Measurements from ENCODE around the gene ZEB2.

The ZEB2 gene

GRCh38 chr2:144530596-144530995, 10.7 kb upstream of the ZEB2 start:
- H3K27ac ChIP-seq = no peak overlapping the region
- no peak for DNase-seq (ENCODE audit: low read depth, low spot score)

- H3K27ac ChIP-seq = no peak overlapping the region
- no peak for DNase-seq (ENCODE audit: low read depth, low spot score)
Observed at GRCh38 chr2:144529841-144530240, 9.9 kb upstream of the ZEB2 start.

- no peak overlapping the region for H3K27ac ChIP-seq
- DNase-seq (ENCODE audit: low read depth, low spot score) = no peak
Observed at GRCh38 chr2:144528108-144528507, 8.2 kb upstream of the ZEB2 start.

GRCh38 chr2:144526831-144527230, 6.9 kb upstream of the ZEB2 start:
- H3K27ac ChIP-seq = no peak overlapping the region
- DNase-seq (ENCODE audit: low read depth, low spot score) = no peak

GRCh38 chr2:144524118-144525009, 4.4 kb upstream of the ZEB2 start:
- no peak overlapping the region for H3K27ac ChIP-seq
- DNase-seq (ENCODE audit: low read depth, low spot score) = no peak

GRCh38 chr2:144523596-144524117, 3.7 kb upstream of the ZEB2 start:
- DNase-seq (ENCODE audit: low read depth, low spot score) = no peak

GRCh38 chr2:144522897-144523595, 3.1 kb upstream of the ZEB2 start:
- no peak overlapping the region for H3K27ac ChIP-seq

More at GRCh38 chr2:144523596-144524117, 3.7 kb upstream of the ZEB2 start:
- H3K27ac ChIP-seq = no peak overlapping the region

GRCh38 chr2:144522176-144522896, 2.4 kb upstream of the ZEB2 start:
- DNase-seq (ENCODE audit: low read depth, low spot score) = no peak
- no peak overlapping the region for H3K27ac ChIP-seq

More at GRCh38 chr2:144522897-144523595, 3.1 kb upstream of the ZEB2 start:
- DNase-seq (ENCODE audit: low read depth, low spot score) = no peak

- no peak overlapping the region for H3K27ac ChIP-seq
- DNase-seq (ENCODE audit: low read depth, low spot score) = no peak
Observed at GRCh38 chr2:144521686-144522085, 1.8 kb upstream of the ZEB2 start.

GRCh38 chr2:144520756-144521487, 1.0 kb upstream of the ZEB2 start:
- DNase-seq (ENCODE audit: low read depth, low spot score) = no peak
- H3K27ac ChIP-seq = no peak overlapping the region

GRCh38 chr2:144519597-144519933, 354 bp downstream of the ZEB2 start:
- no peak overlapping the region for H3K27ac ChIP-seq
- no peak for DNase-seq (ENCODE audit: low read depth, low spot score)

GRCh38 chr2:144518748-144519596, 947 bp downstream of the ZEB2 start:
- no peak for DNase-seq (ENCODE audit: low read depth, low spot score)
- no peak overlapping the region for H3K27ac ChIP-seq

GRCh38 chr2:144517866-144518747, 1.8 kb downstream of the ZEB2 start:
- DNase-seq (ENCODE audit: low read depth, low spot score) = no peak
- H3K27ac ChIP-seq = no peak overlapping the region

GRCh38 chr2:144516981-144517865, 2.7 kb downstream of the ZEB2 start:
- peak; percentile 6 for DNase-seq (ENCODE audit: low read depth, low spot score)
- H3K27ac ChIP-seq = no peak overlapping the region

GRCh38 chr2:144516411-144516980, 3.4 kb downstream of the ZEB2 start:
- DNase-seq (ENCODE audit: low read depth, low spot score) = no peak
- H3K27ac ChIP-seq = no peak overlapping the region

- no peak for DNase-seq (ENCODE audit: low read depth, low spot score)
- no peak overlapping the region for H3K27ac ChIP-seq
Observed at GRCh38 chr2:144515696-144516410, 4.1 kb downstream of the ZEB2 start.

All from epithelial cell of prostate (primary cell).